BLaER1 treated with 17β-estradiol and CSF1 and Interleukin-3, amounts not matched to agents 10 nM and 100 nM (cell line): ENCODE measurements around the gene HMOX1.

Source experiments
- H3K27ac ChIP-seq, 11 experiments: shearing (Covaris generic); formaldehyde crosslinking; 2 replicates each; pipeline ENCODE4 v1.8.1; 2022
- H3K27me3 ChIP-seq, 11 experiments: shearing (Covaris generic); formaldehyde crosslinking; 2 replicates each; pipeline ENCODE4 v1.8.1; 2022
- H3K36me3 ChIP-seq, 11 experiments: shearing (Covaris generic); formaldehyde crosslinking; 2 replicates each; pipeline ENCODE4 v1.8.1; 2022
- H3K4me1 ChIP-seq, 10 experiments: shearing (Covaris generic); formaldehyde crosslinking; 2 replicates each; pipeline ENCODE4 v1.8.1; 2022
- H3K4me2 ChIP-seq, 11 experiments: shearing (Covaris generic); formaldehyde crosslinking; 2 replicates each; pipeline ENCODE4 v1.8.1; 2022
- H3K4me3 ChIP-seq, 10 experiments: shearing (Covaris generic); formaldehyde crosslinking; 2 replicates each; pipeline ENCODE4 v1.8.1; 2022
- H3K9ac ChIP-seq, 11 experiments: shearing (Covaris generic); formaldehyde crosslinking; 2 replicates each; pipeline ENCODE4 v1.8.1; 2022
- H3K9me3 ChIP-seq, 11 experiments: shearing (Covaris generic); formaldehyde crosslinking; replicated peaks in 1 of 11; 2 replicates each; pipeline ENCODE4 v1.8.1; 2022
- H4K20me1 ChIP-seq, 11 experiments: shearing (Covaris generic); formaldehyde crosslinking; 2 replicates each; pipeline ENCODE4 v1.8.1; 2022
- Cebpa-rat ChIP-seq, 11 experiments: shearing (Covaris generic); IDR thresholded peaks; 2 replicates each; pipeline ENCODE4 v1.8.1; 2022

Gene HMOX1

DNA sequence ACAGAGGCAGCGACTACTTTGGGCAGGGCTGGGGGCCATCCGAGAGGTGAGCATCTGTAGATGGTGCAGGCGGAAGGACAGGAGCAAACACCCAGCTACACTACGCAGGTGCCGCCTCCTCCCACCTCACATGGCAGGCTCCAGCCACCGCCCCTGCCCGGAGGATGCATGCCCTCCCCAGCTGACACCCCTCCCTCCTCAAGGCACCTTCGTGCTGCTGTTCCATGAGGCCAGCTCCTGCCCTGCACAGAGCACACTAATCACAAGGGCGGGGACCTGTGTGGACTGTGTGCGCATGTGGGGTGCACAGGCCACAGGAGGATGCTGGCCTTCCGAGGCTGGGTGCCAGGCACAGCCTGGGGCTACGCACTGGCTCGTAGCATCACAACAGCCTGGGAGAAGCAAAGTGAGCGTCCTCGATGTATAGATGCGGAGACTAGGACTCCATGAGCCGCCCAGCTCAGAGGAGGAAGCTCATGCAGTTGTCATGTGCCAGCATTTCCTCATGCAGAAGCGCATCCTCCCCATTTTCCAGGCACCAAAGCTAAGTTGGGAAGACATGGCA lies 32.8 kb upstream of the HMOX1 start:
- H3K4me1 ChIP-seq = peaks cover 52 to 64% (median 60%) of the 10 kb centered on the region in 10 experiments
- H3K9me3 ChIP-seq = peaks cover 0 to 6% (median 0%) of the 10 kb centered on the region in 11 experiments; a peak in 7 of 22 replicates
- H3K36me3 ChIP-seq = peaks cover 5 to 52% (median 17%) of the 10 kb centered on the region in 11 experiments; a peak in 19 of 22 replicates
- peak overlapping the region in 1 of 11 experiments; percentile 82; a peak in 1 of 22 replicates for H3K27ac ChIP-seq
- no peak for TF ChIP-seq Cebpa-rat (IDR thresholded peaks at IDR 0.05)
- peaks cover 0 to 37% (median 0%) of the 10 kb centered on the region in 11 experiments; a peak in 5 of 22 replicates for H4K20me1 ChIP-seq
- no peaks in the 10 kb centered on the region for H3K27me3 ChIP-seq
- no peak overlapping the region for H3K4me3 ChIP-seq
- peak overlapping the region in 1 of 11 experiments; percentile 7; a peak in 1 of 22 replicates for H3K9ac ChIP-seq
- H3K4me2 ChIP-seq = peak overlapping the region in 7 of 11 experiments; percentile 89 to 98 (median 93); a peak in 9 of 22 replicates

DNA sequence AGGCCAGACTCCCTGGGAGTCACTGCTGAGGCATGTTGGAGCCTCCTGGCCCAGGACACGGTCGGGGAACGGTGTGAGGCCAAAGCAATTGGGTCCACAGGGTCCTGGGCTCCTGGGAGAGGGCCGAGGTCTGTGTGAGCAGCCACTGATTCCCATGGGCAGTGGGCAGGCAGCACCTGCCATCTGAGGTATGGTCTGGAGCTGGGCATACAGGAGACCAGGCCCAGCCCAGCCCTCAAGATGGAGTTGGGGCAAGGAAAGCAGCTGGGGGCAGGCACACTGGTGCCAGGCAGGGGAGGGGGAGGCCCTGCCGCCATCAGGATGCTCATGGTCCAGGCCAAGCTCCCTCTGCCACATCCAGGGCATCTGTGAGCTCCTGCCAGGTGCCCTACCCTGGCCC lies 32.2 kb upstream of the HMOX1 start:
- Histone ChIP-seq H3K9ac (peak overlapping the region in 5 of 11 experiments; percentile 15 to 83 (median 67); a peak in 2 of 22 replicates), H3K9me3 (peaks cover 0 to under 1% (median 0%) of the 10 kb centered on the region in 11 experiments; a peak in 3 of 22 replicates), H3K36me3 (peaks cover 0 to 46% (median 11%) of the 10 kb centered on the region in 11 experiments; a peak in 15 of 22 replicates), H3K4me2 (peak overlapping the region; percentile 89 to 98 (median 93)), H3K4me1 (peaks cover 58 to 70% (median 66%) of the 10 kb centered on the region in 10 experiments), H4K20me1 (peaks cover 0 to 37% (median 0%) of the 10 kb centered on the region in 11 experiments; a peak in 5 of 22 replicates), H3K4me3 (no peak overlapping the region), H3K27ac (peak overlapping the region in 1 of 11 experiments; percentile 82; a peak in 2 of 22 replicates), H3K27me3 (no peaks in the 10 kb centered on the region)
- no peak for TF ChIP-seq Cebpa-rat (IDR thresholded peaks at IDR 0.05)

DNA sequence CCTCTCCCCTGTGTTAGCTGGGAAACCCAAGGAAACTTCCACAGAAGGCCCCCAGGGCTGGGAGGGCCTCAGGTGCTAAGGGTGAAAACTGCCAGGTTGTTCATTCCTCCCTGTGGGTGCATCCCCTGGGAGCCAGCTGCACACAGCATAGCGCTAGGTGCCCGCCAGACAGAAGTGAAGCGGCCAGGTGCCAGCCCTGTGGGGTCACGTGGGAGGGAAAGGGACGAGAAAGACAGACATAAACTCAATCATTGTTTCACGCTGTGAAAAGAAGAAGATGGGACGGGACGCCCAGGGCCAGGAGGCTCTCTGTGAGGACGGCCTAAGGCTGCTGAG lies 31.6 kb upstream of the HMOX1 start:
- peak overlapping the region in 7 of 11 experiments; percentile 24 to 83 (median 75); a peak in 11 of 22 replicates for H3K9ac ChIP-seq
- no peak overlapping the region for H3K4me3 ChIP-seq
- peaks cover 0 to 31% (median 0%) of the 10 kb centered on the region in 11 experiments; a peak in 5 of 22 replicates for H4K20me1 ChIP-seq
- H3K27ac ChIP-seq = peak overlapping the region in 4 of 11 experiments; percentile 31 to 82 (median 53); a peak in 5 of 22 replicates
- H3K36me3 ChIP-seq = peaks cover 0 to 40% (median 5%) of the 10 kb centered on the region in 11 experiments; a peak in 12 of 22 replicates
- H3K27me3 ChIP-seq = no peaks in the 10 kb centered on the region
- peaks cover 65 to 72% (median 70%) of the 10 kb centered on the region in 10 experiments for H3K4me1 ChIP-seq
- H3K9me3 ChIP-seq = no peaks in the 10 kb centered on the region
- TF ChIP-seq Cebpa-rat (IDR thresholded peaks at IDR 0.05) = no peak
- peak overlapping the region; percentile 89 to 98 (median 93) for H3K4me2 ChIP-seq

DNA sequence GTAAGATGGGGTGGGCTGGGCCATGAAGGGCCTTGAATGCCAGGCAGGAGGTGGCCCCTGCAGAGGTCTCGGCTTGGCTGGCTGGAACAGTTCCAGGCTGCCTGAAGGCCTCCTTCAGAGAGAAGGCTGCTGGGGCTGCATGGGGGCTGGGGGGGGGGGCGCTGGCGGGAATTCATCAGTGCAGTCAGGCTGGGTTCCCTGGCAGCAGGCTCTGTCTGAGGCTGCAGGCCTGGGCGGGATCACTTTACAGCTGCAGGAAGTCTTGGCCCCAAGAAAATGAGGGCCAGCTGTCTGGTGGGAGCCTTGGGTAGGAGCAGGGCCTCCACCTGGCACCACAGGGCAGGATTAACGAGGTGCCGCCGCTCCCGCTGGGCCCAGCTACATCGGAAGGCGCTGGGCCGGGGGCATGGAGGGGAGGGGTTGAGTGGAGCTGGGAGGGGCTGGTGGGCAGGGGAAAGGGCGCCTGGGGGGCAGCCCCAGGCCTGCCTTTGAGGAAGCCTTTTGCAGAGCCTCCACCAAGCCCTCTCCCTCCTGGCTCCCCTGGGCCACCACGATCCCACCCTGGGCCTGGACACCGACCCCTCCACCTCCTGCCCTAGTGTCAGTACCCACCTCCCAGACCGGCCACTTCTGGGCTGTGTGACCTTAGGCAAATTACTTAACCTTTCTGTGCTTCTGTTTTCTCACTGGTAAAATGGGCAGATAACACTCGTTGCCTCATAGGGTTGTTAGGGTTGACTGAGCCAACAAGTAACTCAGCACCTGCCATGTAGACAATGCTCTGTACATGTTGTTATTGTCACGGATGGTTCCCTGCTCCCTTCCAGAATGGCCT lies 31.0 kb upstream of the HMOX1 start:
- peak overlapping the region; percentile 89 to 98 (median 93) for H3K4me2 ChIP-seq
- H3K27me3 ChIP-seq = no peaks in the 10 kb centered on the region
- H4K20me1 ChIP-seq = peaks cover 0 to 26% (median 0%) of the 10 kb centered on the region in 11 experiments; a peak in 4 of 22 replicates
- H3K27ac ChIP-seq = peak overlapping the region; percentile 27 to 91 (median 77); a peak in 18 of 22 replicates
- no peaks in the 10 kb centered on the region for H3K9me3 ChIP-seq
- H3K4me1 ChIP-seq = peaks cover 67 to 74% (median 71%) of the 10 kb centered on the region in 10 experiments
- no peak overlapping the region for H3K4me3 ChIP-seq
- H3K36me3 ChIP-seq = peaks cover 0 to 34% (median 0%) of the 10 kb centered on the region in 11 experiments; a peak in 11 of 22 replicates
- no peak for TF ChIP-seq Cebpa-rat (IDR thresholded peaks at IDR 0.05)
- H3K9ac ChIP-seq = peak overlapping the region; percentile 63 to 83 (median 75); a peak in 19 of 22 replicates

DNA sequence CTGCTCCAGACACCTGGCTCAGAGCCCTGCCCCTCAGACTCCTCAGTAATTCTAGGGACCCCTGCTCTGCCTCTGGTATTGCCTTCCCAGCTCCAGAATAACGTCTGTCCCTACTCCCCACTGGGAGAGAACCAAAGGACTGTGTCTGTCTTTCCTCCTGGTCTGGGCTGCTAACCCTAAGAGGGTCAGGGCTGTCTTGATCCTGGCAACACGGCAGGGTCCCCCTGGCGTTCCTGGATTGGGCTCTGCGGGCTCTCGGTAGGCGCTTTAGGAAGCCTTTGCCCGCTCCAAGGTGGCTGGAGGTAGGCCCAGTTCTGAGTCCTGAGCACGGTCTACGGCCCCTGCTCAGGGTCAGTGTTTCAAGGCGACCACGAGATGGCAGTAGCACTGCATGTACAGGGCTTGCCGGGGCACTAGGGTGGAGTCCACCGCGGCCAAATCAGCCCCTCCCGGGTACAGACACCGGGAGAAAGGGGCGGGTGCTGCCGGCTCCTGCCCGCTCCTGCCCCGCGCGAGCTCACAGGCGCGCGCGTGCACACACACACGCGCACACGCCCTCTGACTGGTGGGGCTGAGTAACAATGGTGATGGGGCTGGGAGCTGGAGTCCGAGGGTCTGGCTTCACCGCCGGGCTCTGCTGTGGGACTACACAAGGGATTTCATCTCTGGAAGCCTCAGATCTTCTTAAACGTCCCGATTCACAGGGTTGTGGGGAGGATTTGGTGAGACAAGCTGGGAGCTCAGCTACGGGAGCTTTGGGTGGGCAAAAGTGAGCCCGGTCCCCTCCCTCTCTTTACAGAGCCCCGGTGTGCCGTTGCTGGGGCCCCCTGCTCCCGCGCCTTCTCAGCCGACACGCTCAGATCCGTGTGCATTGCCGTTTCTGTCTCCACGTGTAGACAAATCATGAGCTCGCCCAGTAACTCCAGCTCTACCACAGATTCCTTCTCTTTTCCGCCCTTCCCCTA lies 30.1 kb upstream of the HMOX1 start:
- peak overlapping the region; percentile 46 to 69 (median 58) for H3K4me3 ChIP-seq
- no peak for TF ChIP-seq Cebpa-rat (IDR thresholded peaks at IDR 0.05)
- peak overlapping the region; percentile 47 to 91 (median 77); a peak in 21 of 22 replicates for H3K27ac ChIP-seq
- H3K9me3 ChIP-seq = no peaks in the 10 kb centered on the region
- no peaks in the 10 kb centered on the region for H3K27me3 ChIP-seq
- peak overlapping the region; percentile 63 to 83 (median 75) for H3K9ac ChIP-seq
- H3K36me3 ChIP-seq = peaks cover 0 to 25% (median 0%) of the 10 kb centered on the region in 11 experiments; a peak in 9 of 22 replicates
- H4K20me1 ChIP-seq = peaks cover 0 to 17% (median 0%) of the 10 kb centered on the region in 11 experiments; a peak in 2 of 22 replicates
- peaks cover 62 to 83% (median 75%) of the 10 kb centered on the region in 10 experiments for H3K4me1 ChIP-seq
- peak overlapping the region; percentile 89 to 98 (median 93) for H3K4me2 ChIP-seq

DNA sequence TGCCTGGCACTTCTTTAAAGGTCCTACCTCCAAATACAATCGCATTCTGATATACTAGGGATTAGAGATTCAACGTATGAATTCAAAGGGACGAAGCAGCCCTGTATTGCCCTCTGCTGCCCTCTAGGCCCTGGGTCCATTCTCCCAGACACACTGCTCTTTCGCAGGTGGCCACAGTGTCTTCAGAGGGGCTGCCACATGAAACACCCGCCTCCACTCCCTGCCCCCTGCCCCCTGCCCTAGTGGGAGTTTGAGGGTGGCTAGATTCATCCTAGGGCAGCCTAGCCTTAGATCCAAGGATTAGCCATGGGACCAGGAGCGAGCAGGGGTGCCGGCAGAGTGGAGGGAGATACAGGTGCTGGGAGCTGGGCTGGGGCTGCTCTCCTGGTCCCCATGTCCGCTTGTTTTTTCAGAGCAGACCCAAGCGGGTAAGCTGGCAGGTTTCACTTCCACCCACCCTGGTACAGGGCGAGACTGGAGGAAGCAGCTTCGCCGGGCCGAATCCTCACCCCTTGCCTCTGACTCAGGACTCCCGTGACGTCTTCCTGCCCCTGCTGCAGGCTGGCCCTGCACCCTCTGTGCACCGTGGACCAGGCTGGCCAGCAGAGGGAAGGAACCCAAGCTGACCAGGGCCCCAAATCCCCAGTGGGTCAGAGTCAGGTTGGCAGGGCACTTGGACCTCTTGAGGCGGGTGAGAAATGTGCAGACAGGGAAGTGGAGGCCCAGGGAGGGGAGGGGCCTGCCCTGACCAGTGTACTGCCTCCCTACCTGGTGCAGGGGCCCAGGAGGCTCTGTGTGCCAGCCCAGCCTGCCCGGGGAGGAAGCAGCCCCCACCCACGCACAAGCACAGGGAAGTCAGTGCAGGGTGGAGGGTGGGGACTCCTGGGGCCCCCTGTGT lies 28.4 kb upstream of the HMOX1 start:
- Histone ChIP-seq H3K4me2 (peak overlapping the region; percentile 89 to 98 (median 93)), H3K9ac (peak overlapping the region; percentile 54 to 80 (median 70)), H3K27me3 (no peaks in the 10 kb centered on the region), H3K36me3 (peaks cover 0 to 8% (median 0%) of the 10 kb centered on the region in 11 experiments; a peak in 5 of 22 replicates), H3K4me3 (peak overlapping the region in 8 of 10 experiments; percentile 11 to 51 (median 33); a peak in 13 of 20 replicates), H3K4me1 (peaks cover 62 to 96% (median 92%) of the 10 kb centered on the region in 10 experiments), H4K20me1 (peaks cover 0 to 7% (median 0%) of the 10 kb centered on the region in 11 experiments; a peak in 1 of 22 replicates), H3K9me3 (no peaks in the 10 kb centered on the region), H3K27ac (peak overlapping the region; percentile 69 to 91 (median 79))
- TF ChIP-seq Cebpa-rat (IDR thresholded peaks at IDR 0.05) = no peak

DNA sequence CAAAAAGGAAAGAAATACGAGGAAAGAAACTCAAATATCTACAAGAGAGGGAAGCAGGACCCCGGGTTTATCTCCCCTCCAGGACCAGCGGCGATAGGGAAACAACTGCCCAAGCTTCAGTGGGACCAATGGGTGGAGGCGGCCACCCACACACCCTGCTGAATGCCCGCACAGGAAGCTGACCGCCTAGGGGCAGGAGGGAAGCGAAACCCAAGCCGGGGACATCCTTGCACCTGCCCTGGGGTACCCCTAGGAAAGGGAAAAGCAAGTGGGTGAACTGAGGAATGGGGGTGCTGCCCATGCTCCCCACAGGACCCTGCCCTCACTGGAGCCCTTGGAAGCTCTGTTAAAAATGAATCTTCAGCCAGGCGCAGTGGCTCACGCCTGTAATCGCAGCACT lies 27.6 kb upstream of the HMOX1 start:
- Histone ChIP-seq H3K4me2 (peak overlapping the region; percentile 89 to 98 (median 93)), H3K36me3 (no peaks in the 10 kb centered on the region; a peak in 2 of 22 replicates), H3K27ac (peak overlapping the region; percentile 69 to 91 (median 79)), H3K27me3 (no peaks in the 10 kb centered on the region), H3K4me1 (peaks cover 60 to 99% (median 92%) of the 10 kb centered on the region in 10 experiments), H3K4me3 (peak overlapping the region in 7 of 10 experiments; percentile 18 to 51 (median 32); a peak in 8 of 20 replicates), H3K9me3 (no peaks in the 10 kb centered on the region), H3K9ac (peak overlapping the region; percentile 54 to 80 (median 70); a peak in 20 of 22 replicates), H4K20me1 (no peaks in the 10 kb centered on the region)
- TF ChIP-seq Cebpa-rat (IDR thresholded peaks at IDR 0.05) = no peak
